Measurements from ENCODE around the gene ADCY5. TPM values are rescaled to one million over a fixed set of nuclear protein-coding genes. Genes with fewer than 3 reads are reported as not detected.

The ADCY5 gene
- total and polyA plus RNA-seq, 2 donors (not counting 1 experiment from before 2014, with no cell fraction given): not detected

DNA sequence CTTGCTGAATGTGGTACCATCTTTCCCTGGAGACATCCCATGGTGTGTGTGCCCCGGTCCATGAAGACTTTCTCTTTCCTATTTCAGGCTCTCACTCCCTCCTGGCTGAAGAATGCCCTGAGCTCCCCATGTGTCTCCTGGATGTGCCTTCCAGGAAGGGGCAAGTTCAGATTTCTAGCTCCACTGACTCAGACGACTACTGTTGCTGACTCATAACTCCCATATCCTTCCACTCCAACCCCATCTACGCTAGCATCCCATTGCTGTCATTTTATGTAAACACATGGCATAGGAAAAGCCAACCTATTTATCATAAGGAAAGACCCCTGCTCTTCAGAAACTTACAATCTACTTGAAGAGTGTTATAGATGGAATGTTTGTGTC lies 95.0 kb downstream of the ADCY5 start:
- no peak overlapping the region for H3K27ac ChIP-seq (ENCODE audit: low read length in 2 of 2)
- H2AFZ ChIP-seq (ENCODE audit: insufficient read depth, low read depth, low read length, poor library complexity, severe bottlenecking): no peak overlapping the region
- CTCF ChIA-PET: interaction anchor here (0.6 kb wide), 1 partner anchor 1752 kb away, joined by 3 read pairs; no protein-coding TSS in a partner anchor
- H3K9ac ChIP-seq (ENCODE audit: low read length): no peak overlapping the region
- no peak overlapping the region for H3K4me3 Mint-ChIP-seq
- peaks cover 0 to 2% (median 0%) of the 10 kb centered on the region in 3 donors for H3K9me3 ChIP-seq (ENCODE audit: control extremely low read depth in 1 of 3, control insufficient read depth in 2 of 3, insufficient read depth in 1 of 3, low read length in 2 of 3)
- no peaks in the 10 kb centered on the region for H3K4me1 Mint-ChIP-seq
- no peaks in the 10 kb centered on the region for H3K79me2 ChIP-seq (ENCODE audit: control insufficient read depth, insufficient read depth, low read length)
- no peaks in the 10 kb centered on the region for H4K20me1 ChIP-seq (ENCODE audit: control insufficient read depth, insufficient read depth, low read length, poor library complexity, severe bottlenecking)
- 74% methylated on average over 2 of the region's 3 CpGs for WGBS (ENCODE audit: insufficient coverage)
- no peak overlapping the region for H3K27ac Mint-ChIP-seq
- ATAC-seq (ENCODE audit: low read depth) (no peak), DNase-seq (no peak)
- no peaks in the 10 kb centered on the region for H3K4me1 ChIP-seq (ENCODE audit: control insufficient read depth in 2 of 2, insufficient read depth in 2 of 2, low read length in 2 of 2)
- intact Hi-C loops (cut with micrococcal nuclease): no loop called here
- H3K9me3 Mint-ChIP-seq (ENCODE audit: insufficient read depth): peaks cover 2% of the 10 kb centered on the region
- H3K27me3 ChIP-seq (replicated peaks in 1 of 4; ENCODE audit: control extremely low read depth in 1 of 4, control insufficient read depth in 3 of 4, insufficient read depth in 4 of 4, low read length in 3 of 4): peaks cover 0 to 3% (median 0%) of the 10 kb centered on the region in 4 experiments
- H3K4me2 ChIP-seq (replicated peaks; ENCODE audit: low read depth, low read length, poor library complexity, severe bottlenecking): no peak overlapping the region
- POLR2A ChIA-PET: no interaction called here
- TF ChIP-seq CTCF (IDR thresholded peaks at IDR 0.05): no peak
- peaks cover 32% of the 10 kb centered on the region for H3K27me3 Mint-ChIP-seq
- H3K36me3 ChIP-seq (replicated peaks in 1 of 2; ENCODE audit: control extremely low read depth in 1 of 2, control insufficient read depth in 1 of 2, extremely low read depth in 1 of 2, insufficient read depth in 2 of 2, low read length in 1 of 2): no peaks in the 10 kb centered on the region
- no peak overlapping the region for H3K4me3 ChIP-seq (ENCODE audit: control extremely low read depth in 1 of 5, extremely low read depth in 1 of 5, insufficient read depth in 1 of 5, low read depth in 2 of 5, low read length in 4 of 5)

DNA sequence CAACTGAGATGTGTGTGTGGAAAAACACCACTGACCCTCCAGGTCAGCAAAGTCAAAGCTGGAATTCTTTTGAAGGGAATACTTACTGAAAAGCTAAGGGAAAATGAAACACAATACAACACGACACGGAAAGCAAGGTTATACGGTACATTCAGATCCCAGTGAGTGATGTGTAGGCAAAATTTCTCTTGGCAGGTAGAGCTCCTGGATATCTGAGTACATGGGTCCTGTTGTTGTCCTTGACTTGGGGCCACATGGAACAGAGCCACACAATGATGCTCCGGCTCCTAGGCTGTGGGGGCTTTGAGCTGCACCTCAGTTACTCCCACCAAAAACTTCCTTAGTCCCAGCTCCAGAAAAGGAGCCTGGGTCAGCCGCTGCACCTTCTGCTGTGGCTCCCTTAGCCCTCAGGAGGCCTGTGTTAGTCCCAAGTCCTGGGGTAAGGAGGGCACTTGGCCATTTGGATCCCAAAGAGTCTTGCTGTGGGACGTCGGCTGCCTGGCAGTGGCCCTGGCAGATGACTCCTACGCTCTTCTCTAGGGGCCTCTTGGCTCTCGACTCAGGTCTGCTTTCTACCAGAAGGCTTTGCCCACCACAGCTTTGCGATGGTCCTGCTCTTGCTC lies 95.6 kb downstream of the ADCY5 start:
- peaks cover 36% of the 10 kb centered on the region for H3K27me3 Mint-ChIP-seq
- TF ChIP-seq CTCF (IDR thresholded peaks at IDR 0.05): no peak
- no peak for TF ChIP-seq EZH2 (IDR thresholded peaks at IDR 0.05; ENCODE audit: borderline replicate concordance, insufficient read depth, low read depth, low read length, poor library complexity, severe bottlenecking)
- CTCF ChIA-PET: no interaction called here
- peaks cover 0 to 3% (median 0%) of the 10 kb centered on the region in 4 experiments for H3K27me3 ChIP-seq (replicated peaks in 1 of 4; ENCODE audit: control extremely low read depth in 1 of 4, control insufficient read depth in 3 of 4, insufficient read depth in 4 of 4, low read length in 3 of 4)
- POLR2A ChIA-PET: no interaction called here
- no peaks in the 10 kb centered on the region for H3K4me1 Mint-ChIP-seq
- H4K20me1 ChIP-seq (ENCODE audit: control insufficient read depth, insufficient read depth, low read length, poor library complexity, severe bottlenecking): no peaks in the 10 kb centered on the region
- no peaks in the 10 kb centered on the region for H3K4me1 ChIP-seq (ENCODE audit: control insufficient read depth in 2 of 2, insufficient read depth in 2 of 2, low read length in 2 of 2)
- no peak overlapping the region for H3K4me3 Mint-ChIP-seq
- 93% methylated on average over 10 of the region's 10 CpGs for WGBS (ENCODE audit: insufficient coverage)
- no peak overlapping the region for H3K27ac ChIP-seq (ENCODE audit: low read length in 2 of 2)
- H2AFZ ChIP-seq (ENCODE audit: insufficient read depth, low read depth, low read length, poor library complexity, severe bottlenecking): no peak overlapping the region
- no peak for ATAC-seq (ENCODE audit: low read depth)
- peaks cover 0 to 2% (median 0%) of the 10 kb centered on the region in 3 donors for H3K9me3 ChIP-seq (ENCODE audit: control extremely low read depth in 1 of 3, control insufficient read depth in 2 of 3, insufficient read depth in 1 of 3, low read length in 2 of 3)
- no peak overlapping the region for H3K4me3 ChIP-seq (ENCODE audit: control extremely low read depth in 1 of 5, extremely low read depth in 1 of 5, insufficient read depth in 1 of 5, low read depth in 2 of 5, low read length in 4 of 5)
- no peaks in the 10 kb centered on the region for H3K79me2 ChIP-seq (ENCODE audit: control insufficient read depth, insufficient read depth, low read length)
- H3K9ac ChIP-seq (ENCODE audit: low read length): no peak overlapping the region
- no peak overlapping the region for H3K27ac Mint-ChIP-seq
- H3K4me2 ChIP-seq (replicated peaks; ENCODE audit: low read depth, low read length, poor library complexity, severe bottlenecking): no peak overlapping the region
- no peak for DNase-seq
- peaks cover 2% of the 10 kb centered on the region for H3K9me3 Mint-ChIP-seq (ENCODE audit: insufficient read depth)
- intact Hi-C loops (cut with micrococcal nuclease): no loop called here
- H3K36me3 ChIP-seq (replicated peaks in 1 of 2; ENCODE audit: control extremely low read depth in 1 of 2, control insufficient read depth in 1 of 2, extremely low read depth in 1 of 2, insufficient read depth in 2 of 2, low read length in 1 of 2): no peaks in the 10 kb centered on the region
